Spleen (tissue), 7 donors: ENCODE measurements around the gene TCHP.

Source experiments
- CTCF ChIP-seq, 11 experiments: fragments of 200-600 bp in 7 of 11; fragments of 450-650 bp in 4 of 11; sonication (generic) in 4 of 11; IDR thresholded peaks in 8 of 11; conservative IDR thresholded peaks in 3 of 11; 1 replicate in 7 of 11; 2 replicates in 4 of 11; pipeline versions ENCODE4 v1.4.0 to v1.8.0; 2016 to 2021; ENCODE audit warnings: antibody characterized with exemption in 11 of 11, inconsistent platforms in 4 of 11, mild to moderate bottlenecking in 1 of 11
- POLR2AphosphoS5 ChIP-seq, 3 donors: sonication (generic); formaldehyde crosslinking; IDR thresholded peaks; one replicate each; pipeline ENCODE4 v1.5.1; 2017; ENCODE audit warnings: antibody characterized with exemption in 3 of 3
- donor health status: DM: no; HTN: no; CAD: no; lungs with moderate emphysema.
- donor health status: DM: no; HTN: no; CAD: no.
- donor health status: DM: no; HTN: no; CAD: no.

GRCh38 chr12:109899783-109900751 lies at the start of gene TCHP:
- TF ChIP-seq CTCF (IDR thresholded peaks at IDR 0.05 in 8 of 11, conservative IDR thresholded peaks at IDR 0.05 in 3 of 11) (peak in 8 of 11 experiments; percentile 10 to 42 (median 32)), POLR2AphosphoS5 (IDR thresholded peaks at IDR 0.05) (peak; percentile 94 to 97 (median 95))
